Ecto neural progenitor cell (in vitro differentiated cells): ENCODE measurements around the gene ABCC8.

Experiments used
- DNase-seq: peaks from one replicate; pipeline ENCODE4 v3.0.0-alpha.2; 2018; ENCODE audit warnings: low spot score

Gene ABCC8

DNA sequence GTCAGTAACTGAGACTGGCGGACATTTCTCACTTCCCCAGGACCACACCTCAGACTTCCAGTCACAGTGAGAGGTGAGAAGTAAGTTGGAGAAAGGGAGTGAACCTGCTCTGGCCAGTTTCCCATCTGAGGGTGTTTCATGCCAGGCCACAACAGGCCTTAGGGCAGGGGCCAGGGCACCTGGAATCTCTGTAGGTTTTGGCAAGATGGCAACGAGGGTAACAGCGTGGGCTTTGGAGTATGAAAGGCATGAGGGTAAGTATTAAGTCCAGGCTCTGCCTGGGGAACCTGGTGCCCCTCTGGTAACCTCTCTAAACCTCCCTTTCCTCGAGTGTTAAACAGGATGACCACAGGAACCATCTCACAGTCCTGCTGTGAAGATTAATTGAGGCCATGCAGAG is 28.5 kb upstream of the ABCC8 start:
- no peak for DNase-seq

DNA sequence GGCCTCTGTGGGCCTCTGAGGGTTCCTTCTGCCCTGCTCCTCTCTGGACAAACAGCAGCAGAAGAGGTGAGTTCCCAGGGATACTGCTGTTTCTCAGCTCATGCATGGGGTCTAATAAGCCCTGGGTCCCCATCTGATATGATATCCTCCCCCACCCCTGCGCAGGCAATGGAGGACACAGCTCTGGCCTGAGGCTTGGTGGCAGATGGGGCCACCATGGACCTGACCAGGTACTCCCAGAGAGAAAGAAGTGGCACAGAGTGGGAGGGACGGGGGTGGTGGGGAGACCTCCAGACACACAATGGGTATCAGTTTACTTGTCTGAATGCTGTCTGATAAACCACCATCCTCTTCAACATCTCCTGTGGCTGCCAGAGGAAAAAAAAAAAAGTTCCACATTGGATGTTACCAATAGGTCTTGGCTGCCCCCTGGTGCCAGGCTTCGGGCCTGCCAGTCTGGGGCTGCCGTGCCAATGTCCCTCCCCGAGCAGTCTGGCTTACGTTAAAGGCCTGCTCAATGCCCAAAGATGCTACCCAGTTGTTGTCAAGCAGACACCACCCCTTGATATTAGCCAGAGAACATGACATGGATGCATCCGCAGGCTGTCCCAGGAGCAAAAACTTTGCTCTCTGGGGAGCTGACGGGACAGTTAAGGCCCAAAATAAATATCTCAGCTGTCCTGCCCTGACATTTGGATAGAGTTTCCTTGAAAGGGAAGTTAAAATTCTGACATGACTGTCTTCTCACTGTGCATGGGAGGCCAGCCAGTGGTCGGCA is 27.9 kb upstream of the ABCC8 start:
- DNase-seq = peak; percentile 82

DNA sequence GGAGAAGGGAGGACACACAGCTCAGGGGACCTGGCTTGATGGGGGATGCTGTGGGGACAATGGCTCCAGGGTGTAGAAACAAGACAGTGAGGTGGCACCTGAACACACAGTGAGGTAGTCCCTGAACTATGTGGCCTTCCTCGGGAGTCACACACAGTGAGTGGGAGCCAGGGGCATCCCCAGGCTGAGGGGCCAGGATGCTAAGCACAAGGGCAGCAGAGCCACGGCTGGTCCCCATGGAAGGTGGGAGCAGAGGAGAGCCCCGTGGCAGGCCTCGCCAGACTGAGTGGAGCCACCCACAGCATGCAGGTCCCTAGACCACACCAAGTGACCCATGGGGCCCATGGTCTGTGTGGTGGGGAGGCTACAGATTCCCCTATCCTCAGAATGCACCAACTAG is 26.0 kb upstream of the ABCC8 start:
- no peak for DNase-seq

DNA sequence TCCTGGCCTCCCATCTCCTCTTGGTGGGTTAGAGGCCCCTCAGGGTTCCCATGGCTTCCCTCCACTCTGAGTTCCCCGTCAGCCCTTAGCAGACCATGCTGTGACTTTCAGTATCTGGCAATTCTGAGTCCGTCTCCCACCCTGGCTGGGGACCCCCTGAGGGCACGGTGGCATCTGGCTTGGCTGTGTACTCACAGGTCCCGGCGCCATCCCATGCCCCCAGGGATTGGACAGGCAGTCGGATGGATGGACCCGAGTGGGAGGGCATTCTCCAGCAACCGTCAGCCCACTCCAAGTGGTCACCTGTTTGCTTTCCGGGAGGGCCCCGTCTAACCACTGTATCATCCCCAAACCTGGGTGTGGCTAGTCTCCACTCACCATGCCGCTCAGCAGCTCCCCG is 24.0 kb upstream of the ABCC8 start:
- no peak for DNase-seq

DNA sequence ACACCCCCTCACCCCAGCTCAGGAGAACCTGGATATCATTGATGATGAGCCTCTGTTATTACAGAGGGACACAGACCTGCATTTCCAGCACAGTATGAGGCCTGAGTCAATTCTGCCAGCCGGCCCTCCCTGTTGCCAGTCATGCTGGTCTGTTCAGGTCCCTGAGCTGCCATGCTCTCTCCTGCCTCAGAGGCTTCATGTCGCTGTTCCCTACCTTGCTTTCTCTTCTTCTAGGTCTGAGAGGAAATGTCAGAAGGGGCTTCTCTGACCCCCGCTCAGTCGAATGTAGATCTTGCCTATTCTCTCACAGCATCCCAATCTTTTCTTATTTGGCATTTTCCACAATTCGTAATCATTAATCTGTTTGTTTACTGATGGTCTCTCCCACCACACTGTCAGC is 21.8 kb upstream of the ABCC8 start:
- no peak for DNase-seq

DNA sequence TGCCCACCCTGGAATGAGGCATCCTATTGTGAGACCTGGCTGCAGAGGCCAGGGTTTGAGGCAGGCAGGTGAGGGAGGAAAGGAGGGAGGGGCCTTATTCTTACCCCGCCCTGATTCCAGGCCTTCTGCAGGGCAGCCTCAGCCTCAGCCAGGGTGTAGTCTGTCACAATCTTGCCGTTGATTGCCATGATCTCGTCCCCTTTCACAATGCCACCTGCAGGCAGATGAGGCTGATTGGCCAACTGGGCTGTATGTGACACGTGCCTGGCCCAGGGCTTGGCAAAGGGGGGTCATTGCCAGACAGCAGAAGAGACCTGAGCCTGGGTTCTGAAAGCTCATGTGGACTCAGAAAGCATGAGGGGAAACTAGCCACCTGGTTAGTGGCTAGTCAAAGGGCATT is 21.4 kb upstream of the ABCC8 start:
- no peak for DNase-seq

DNA sequence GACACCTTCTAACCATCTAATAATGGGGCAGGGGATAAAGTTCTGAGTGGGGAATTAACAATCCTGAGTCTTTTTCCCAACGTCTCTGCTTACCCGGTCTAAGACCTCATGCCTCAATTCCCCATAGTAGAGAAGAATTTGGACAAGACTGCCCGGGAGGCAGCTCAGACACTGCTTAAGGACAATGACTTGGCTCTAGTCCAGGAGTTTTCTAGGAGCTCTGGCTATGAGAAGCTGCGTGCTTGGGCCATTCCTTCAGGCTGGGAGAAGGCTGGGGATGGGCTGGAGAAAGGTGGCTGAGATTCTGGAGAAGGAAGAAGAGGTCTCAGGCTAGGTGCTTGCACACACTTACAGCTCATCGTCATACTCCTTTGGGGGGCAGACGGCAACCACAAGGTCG is 19.8 kb upstream of the ABCC8 start:
- no peak for DNase-seq

DNA sequence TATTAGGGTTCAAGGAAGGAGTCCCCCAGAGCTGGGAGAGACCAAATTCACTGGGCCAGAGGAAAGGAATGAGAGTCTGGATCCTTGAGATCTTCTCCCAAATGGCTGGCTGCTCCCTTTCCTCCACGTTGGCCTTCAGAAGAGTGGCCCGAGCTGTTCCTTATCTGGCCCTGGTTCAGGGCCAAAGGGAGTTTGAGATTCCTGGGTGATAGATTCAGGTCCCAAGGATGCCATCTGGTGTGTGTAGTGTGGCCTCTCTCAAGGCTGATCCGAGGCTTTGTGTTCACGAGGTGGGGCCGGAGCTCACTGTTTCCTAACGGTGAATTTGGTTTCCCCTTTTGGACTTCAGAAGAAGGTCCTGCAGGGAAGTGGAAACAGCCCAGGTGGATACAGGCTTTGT is 17.4 kb upstream of the ABCC8 start:
- no peak for DNase-seq

DNA sequence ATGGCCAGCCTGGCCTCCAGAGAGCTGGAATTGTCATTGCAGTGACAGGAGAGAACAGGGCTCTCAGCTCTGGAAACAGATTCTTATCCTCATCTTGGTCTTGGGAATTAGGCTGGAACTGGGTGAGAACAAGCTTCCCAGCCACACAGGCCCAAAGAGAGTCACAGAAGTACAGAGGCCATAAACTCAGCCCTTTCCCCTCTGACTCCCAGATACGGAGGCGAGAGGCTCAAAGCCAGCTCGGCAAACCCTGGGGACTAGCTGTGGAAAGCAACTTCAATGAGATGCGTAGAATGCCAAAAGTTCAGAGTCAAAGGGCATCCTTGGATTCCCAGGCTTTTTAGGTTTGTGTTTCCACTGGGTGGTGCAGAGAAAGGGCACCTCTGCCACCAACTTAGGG is 14.3 kb upstream of the ABCC8 start:
- DNase-seq = no peak

DNA sequence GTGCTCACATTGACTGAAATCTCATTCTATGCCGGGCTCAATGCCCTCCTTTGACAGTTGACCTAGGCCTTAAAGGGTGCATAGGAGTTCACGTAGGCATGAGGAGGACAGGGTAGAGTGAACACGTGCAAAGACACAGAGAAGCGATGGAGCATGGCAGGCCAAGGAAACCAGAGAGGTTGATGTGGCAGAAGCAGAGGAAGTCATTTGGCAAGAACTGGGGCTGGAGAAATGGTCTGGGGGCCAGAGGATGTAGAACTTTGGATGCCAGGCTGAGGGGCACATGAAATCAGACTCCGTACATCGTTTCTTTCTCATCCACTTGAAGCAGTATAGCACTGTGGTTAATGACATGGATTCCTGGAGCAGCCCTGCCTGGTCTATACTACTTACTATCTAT is 13.6 kb upstream of the ABCC8 start:
- no peak for DNase-seq

DNA sequence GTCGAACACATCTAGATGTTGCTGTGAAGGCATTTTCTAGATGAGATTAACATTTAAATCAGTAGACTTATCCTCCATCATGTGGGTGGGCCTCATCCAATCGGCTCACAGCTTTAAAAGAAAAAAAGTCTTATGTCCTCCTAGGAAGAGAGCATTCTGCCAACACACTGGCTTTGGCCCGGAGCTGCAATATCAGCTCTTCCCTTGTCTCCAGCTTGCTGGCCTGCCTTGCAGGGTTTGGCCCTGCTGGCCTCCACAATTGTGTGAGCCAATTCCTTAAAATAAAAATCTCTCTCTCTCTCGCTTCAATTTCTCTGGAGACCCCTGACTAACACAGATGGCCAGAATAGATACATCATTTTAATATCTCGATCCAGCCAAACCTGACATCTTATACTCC is 13.1 kb upstream of the ABCC8 start:
- DNase-seq = no peak

DNA sequence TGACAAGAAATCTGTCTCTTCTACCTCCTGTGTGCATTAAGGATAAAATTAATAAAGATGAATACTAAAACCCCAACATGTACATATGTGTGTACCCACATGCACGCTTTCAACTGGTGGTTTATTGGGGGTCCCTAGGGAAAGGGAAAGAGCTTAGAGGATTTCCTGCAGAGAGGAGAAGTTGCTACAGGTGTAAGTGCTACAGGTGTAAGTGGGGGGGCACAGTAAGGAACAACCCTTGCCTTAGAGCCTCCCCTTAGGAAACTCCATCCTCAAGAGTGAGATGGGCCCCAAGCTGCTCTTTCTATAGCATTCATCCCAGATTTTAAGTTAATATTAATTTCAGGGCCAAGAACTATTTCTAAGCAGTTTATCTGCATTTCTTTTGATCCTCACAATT is 11.9 kb upstream of the ABCC8 start:
- DNase-seq = no peak

DNA sequence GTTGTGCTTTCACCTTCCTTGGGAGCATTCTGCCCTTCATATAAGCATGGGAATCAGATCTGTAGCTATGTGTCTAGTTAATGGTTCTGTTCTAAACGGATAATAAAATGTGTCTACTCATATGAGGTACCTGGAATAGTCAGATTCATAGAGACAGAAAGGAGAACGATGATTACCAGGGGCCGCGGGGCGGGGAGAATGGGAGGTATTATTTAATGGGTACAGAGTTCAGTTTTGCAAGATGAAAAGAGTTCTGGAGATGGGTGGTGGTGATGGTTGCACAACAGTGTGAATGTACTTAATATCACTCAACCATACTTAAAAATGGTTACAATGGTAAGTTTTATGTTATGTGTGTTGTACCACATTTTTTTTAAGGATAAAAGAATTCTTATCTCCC is 10.0 kb upstream of the ABCC8 start:
- no peak for DNase-seq

DNA sequence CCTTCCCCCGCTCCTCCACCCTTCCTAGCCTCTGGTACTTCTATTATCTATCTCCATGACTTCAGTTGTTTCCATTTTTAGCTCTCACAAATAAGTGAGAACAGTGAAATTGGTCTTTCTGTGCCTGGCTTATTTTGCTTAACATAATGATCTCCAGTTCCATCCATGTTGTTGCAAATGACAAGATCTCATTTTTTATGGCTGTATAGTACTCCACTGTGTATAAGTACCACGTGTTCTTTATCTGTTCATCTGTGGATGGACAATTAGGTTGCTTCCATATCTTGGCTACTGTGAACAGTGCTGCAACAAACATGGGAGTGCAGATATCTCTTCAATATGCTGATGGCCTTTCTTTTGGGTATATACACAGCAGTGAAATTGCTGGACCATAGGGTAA is 6.9 kb upstream of the ABCC8 start:
- DNase-seq = no peak

DNA sequence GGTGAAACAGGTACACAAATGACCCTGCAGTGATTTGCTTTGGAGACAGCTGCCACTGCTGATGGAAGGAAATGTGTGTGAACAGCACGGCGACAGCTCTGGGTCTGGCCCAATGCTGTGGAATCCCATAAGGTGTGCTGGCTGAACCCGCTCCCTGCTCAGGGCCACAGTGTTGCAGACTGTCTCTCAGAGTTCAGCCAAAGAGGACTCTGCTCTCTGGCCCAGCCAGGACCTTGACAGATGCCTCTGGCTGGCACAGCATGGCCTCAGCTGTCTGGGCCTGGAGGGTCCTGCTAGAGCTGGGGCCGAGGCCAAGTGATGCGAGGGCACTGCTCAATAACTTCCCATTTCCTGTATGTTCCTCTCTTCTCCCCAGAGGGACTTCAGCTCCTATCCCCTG is 5.3 kb upstream of the ABCC8 start:
- DNase-seq = no peak

DNA sequence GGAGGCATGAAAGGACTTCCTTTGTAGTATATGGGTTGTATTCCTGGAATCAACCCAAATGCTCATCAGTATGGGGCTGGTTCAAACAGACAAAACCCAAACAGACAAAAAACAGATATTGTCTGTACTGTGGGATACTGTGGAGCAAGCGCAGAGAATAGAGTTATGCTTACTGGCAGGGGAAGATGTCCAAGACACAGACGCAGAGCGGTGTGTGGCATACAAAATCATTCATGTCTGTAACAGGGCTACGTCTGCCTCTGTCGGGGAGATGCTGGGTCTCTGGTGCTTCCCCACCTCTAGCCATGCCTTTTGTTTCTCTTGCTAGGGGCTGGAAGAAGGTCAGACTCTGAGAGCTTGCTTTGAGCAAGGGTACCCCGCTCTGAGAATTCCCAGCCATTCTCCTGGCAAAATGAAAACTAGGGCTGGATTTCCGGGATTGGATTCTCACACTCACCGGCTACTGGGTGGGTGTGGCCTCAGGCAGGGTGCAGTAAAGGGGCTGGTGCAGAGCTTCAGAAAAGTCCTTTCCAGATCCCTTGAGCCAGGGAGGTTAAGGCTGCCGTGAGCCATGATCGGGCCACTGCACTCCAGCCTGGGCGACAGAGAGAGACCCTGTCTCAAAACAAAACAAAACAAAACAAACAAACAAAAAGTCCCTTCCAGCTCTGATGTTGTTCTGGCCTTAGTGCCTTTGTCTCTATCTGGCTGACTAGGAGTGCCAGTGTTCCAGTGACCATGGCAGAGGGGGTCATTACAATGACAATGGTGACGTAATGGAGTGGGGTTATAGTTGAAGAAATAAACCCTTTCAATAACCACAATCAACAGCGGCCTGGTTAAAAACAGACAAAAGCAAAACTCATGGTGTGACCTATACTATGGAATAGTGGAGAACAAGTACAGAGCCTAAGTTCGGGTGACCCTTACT is 2.9 kb upstream of the ABCC8 start:
- DNase-seq = peak; percentile 81

DNA sequence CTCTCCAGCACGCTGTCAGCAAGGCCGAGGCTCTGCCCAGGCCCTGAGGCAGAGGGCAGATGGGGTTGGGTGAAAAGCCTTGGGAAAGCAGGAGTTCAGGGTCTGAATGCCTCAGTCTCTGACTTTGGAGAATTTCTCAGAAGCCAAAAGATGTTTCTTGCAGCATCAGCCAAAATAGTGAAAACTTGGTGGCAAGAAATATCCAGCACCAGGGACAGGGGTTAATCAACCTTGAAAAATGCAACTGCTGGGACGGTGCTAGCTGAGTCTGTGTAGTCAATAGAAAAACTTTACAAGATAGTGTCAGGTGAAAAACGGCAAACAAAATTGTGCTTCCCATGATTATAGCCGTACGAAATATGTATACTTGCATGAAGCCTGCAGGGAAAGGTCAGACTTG is 1.4 kb upstream of the ABCC8 start:
- DNase-seq = no peak

DNA sequence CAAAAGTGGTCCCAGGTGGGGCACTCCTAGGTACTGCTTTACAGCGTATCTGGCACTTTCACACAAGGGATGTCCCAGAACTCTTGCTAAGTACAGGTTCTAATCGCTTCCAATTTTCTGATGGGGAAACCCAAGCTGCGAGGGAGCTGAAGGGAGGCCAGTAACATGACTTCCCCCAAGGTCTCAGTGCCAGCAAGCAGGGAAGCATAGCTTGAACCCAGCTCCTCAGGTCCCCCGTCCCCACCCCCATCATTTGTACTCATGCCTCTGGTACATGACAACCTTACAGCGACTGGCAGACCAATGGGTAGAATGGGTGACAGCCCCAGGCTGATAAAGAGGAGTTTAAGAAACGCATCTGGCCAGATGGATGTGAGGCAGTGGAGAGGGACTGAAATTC is 716 bp upstream of the ABCC8 start:
- no peak for DNase-seq

DNA sequence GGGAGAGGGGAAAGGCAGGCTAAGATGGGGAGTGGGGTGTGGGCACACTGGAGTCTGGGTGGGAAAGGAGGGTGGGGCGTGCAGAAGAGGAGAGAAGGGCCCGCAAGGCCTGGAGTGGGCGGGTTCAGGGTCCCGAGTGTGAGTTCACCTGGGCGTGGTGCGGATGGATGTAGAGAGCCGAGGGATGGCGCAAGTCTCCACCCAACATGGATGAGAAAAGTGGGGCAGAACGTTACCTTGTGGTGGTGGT is 364 bp upstream of the ABCC8 start:
- DNase-seq = no peak

DNA sequence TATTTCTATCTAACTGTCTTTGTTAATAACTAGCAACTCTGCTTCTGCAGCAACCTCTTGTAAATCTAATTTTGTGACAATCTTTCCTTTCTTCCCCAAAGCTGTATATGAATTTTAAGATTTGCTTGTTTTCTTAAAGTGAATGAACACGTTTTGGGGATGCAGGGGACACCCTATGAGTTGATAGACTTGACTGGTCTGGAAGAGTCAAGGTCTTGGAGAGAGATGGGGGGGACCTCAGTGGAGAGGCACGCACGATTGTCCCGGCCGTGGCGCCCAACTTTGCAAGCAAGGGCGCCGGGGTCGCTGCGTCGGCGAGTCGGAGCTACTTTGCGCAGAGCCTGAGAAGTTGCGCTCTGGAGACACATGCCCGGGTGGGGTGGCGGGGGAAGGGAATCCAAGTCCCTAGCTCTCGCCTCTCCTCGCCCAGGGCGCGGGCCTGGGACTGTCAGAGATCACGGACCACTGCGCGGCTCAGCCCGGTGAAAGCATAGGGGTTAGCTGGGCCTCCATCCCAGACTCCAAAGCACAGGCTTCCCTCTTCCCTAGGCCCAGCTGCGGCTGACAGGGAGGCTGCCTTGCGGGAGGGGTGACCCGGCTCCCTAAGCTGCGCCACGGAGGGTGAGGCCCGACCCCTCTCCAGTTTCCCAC is 854 bp downstream of the ABCC8 start:
- DNase-seq = peak; percentile 65

DNA sequence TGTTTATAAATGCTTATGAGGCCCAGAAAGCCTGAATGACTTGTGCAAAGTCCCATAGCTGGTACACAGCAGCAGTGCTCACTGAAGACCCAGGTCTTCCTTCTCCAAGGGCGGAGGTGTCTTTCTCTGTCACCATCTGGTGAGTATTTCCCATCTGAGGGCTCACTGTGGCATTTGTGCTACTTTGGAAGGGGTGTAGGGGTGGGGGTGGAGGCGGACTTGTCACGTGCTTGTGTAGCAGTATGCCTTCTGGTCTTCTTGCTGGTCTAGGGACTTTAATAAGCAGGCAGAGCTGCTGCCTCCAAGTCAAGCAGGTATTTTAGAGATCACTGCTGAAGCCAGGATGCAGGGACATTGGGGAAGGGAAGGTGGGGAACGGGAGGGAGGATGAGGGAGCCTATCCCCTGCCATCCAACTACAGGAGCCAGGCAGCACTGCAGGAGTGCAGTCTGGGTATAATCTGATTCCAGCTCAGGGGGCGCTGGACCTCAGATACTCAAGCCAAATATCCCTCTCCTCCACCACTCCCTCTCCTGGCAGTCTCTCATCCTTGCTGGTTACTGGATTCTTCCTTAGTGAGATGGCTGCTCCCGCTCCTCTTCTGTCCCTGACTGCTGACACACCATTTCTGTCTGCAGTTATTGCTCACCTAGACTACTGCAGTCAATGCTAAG is 3.4 kb downstream of the ABCC8 start:
- peak; percentile 75 for DNase-seq

DNA sequence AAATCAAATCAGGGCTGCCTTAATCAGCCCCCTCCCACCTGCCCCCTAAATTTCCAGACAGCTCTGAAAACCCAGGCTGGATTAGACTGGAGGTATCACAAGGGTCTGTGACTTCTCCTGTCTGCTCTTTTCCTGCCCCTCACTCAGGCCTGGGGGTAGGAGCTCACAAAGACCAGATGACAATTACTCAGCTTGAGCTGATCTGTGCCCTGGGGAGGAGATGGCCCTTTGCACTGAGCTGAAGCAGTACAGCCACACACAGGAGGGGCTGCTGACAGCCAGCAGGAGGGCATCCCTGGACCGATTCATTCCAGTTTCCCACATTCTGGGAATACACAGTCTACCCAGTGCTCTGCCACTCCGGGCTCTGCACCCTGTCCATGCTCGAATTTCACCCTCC is 4.2 kb downstream of the ABCC8 start:
- DNase-seq = no peak

DNA sequence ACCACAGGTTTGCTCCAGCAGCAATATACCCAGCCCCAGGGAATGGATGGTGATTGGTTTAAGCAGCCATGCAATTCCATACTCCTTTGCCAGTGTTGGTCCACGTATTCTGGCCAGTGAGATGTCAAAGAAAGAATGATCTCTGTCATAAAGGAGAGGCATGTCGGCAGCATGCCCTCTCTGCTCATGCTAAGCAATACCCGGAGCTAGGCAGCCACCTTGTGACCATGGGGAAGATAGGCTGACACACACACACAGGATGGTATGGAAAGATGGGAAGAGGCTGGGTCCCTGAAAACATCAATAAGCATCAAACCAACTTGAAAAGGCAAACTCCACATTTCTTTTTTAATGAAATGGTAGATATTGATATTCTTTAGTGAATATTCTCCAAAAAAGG is 5.1 kb downstream of the ABCC8 start:
- no peak for DNase-seq
